Glomerular visceral epithelial cell (primary cell): ENCODE measurements around the gene TMPRSS3.

Experiments used
- DNase-seq: peaks from one replicate; pipeline ENCODE4 v3.0.0-alpha.2; 2016; ENCODE audit errors: extremely low spot score

TMPRSS3 gene

GRCh38 chr21:42407476-42407875 lies 11.6 kb upstream of the TMPRSS3 start:
- no peak for DNase-seq

DNA sequence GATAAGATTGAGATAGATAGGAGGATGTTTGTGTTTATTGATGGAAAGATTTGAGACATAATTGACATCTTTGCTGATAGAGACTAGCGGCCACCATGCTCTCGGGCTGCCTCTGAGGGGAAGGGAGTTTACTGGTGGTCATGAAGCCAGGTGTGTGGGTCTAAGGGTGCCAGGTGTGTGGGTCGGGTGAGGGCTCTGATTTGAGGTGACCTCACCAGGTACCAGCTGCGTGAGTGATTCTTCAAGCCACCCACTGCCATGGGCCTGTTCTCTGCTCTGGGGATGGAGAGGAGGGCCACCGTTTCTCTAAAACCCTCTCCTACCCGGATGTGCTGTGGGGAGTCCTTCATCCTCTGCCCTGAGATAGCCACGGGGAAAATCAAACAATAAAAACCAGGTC lies 11.0 kb upstream of the TMPRSS3 start:
- no peak for DNase-seq

DNA sequence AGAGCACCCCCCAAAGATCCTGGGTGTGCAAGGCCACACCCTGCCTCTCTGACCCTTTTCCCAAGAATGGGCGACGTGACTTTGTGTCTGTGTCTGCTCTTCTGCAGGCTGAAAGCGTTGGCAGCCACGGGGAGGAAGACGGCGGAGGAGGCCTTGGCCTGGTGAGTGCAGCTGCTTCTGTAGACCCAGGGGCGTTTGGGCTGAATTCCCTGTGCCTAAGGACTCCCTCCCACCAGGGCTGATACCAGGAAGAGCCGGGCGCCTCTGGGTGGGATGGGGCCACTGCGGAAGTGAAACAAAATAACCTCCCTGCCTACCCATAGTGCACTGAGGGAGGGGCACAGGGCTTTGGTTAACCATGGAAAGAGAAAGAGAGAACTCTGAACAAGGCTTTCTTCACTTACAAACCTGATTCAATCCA lies 10.4 kb upstream of the TMPRSS3 start:
- DNase-seq: no peak

- no peak for DNase-seq
Measured at GRCh38 chr21:42405064-42406013, 9.5 kb upstream of the TMPRSS3 start.

DNA sequence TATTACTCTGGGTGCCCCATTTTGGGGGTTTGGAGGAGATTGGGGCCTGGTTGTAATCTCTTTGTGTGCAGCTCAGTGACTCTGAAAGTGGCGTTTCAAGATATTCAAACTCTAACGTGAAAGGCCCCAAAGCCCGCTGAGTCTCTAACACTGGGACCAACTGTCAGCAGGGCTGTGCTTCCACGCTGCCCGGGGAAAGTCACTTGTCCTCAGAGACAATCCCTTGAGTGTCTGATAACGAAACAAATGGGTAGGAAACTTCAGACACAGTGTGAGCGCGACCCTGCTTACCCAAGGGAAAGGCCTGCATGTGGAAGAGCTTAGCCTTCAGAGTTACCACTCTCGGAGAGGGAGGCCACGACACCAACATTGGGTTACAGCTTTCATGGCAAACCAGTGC lies 8.7 kb upstream of the TMPRSS3 start:
- no peak for DNase-seq

DNA sequence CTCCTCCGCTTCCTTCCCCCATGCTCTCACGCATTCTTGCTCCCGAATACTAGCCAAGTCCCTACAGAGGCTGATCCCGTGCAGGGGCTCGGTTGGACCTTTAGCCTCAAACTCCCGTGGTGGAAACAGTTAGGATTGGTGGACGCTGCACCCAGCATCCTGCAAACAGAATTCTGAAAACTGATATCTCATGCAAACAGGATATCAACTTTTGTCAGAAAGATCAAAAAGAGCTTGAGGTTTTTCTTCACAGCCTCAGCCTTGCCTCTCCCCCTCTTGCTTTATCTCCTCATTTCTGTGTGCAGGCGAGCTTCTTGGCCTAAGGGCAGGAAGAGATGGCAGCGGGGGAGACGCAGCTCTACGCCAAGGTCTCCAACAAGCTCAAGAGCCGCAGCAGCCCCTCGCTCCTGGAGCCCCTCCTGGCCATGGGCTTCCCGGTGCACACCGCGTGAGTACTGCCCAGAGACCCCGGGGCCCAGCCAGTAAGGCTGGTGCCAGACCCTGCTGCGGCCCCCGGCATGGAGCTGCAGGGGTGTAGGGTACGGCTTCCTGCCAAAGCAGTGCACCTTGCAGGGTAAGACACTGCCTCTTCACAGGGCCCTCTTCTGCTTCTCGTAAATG lies 7.9 kb upstream of the TMPRSS3 start, which contains the start of gene UBASH3A:
Gene UBASH3A, plus strand, starts transcription at position 292 of the 621 bp plus-strand sequence. Its CDS starts 44 bp downstream, at position 336.
- DNase-seq: no peak

DNA sequence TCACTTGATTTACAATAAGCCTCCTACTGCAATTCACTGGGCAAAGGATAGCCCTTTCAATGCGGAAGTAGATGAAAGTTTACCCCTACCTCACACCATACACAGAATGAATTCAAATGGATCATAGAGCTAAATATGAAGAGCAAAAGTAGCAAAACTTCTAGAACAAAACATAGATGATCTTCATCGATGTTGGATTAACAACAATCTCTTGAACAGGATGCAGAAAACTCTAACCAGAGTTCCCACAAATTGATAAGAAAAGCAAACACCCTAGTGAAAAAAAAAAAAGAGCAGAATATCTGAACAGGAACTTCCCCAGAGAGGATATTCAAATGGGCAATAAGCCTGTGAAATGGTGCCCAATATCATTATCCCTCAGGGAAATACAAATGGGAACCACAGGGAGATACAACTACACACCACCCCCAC lies 6.0 kb upstream of the TMPRSS3 start:
- DNase-seq: no peak

- no peak for DNase-seq
Measured at GRCh38 chr21:42401154-42401553, 5.3 kb upstream of the TMPRSS3 start.

DNA sequence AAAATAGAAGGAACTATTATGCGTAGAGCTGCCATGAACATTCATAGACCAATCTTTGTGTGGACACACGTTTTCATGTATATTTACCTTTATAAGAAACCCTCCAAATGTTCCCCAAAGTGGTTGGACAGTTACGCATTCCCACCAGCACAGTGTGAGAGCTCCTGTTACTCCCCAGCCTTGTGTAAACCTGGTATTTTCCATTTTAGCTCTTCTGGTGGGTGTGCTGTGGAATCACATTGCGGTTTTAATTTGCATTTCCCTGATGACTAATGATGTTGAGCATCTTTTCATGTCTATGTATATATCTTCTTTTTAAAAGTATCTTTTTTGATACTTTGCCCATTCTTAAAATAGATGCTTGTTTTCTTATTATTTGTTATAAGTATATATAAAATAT lies 4.7 kb upstream of the TMPRSS3 start:
- DNase-seq: no peak

DNA sequence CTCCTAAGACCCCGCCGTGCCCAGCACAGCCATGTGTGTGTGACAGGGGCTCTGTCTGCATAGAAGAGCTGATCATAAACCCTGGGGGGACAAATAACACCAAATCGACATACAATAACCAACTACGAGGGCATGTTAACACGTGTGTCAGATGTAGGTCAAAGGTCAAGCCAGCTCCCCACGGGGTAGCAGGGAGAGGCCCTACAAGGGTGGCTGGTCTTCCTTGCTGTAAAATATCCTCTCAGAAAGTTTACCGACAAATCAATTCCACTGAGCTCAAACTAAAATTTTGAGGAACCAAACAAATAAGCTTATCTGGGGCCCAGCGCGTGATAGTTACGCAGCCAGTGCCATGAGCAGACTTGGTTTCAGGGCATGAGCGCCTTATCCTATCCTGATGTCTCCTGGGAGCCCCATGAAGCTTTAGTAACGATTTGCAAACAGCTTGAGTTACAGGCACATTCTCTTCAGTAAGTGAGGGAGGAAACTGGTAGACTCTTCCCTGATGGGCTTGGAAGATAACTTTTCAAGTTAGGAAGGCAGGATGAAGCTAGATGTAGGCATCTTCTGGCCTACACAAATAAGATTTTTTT lies 2.7 kb upstream of the TMPRSS3 start:
- no peak for DNase-seq

GRCh38 chr21:42397746-42398394 lies 2.0 kb upstream of the TMPRSS3 start:
- no peak for DNase-seq

GRCh38 chr21:42396799-42397745 lies 1.2 kb upstream of the TMPRSS3 start:
- no peak for DNase-seq

- no peak for DNase-seq
Measured at GRCh38 chr21:42395302-42395701, 550 bp downstream of the TMPRSS3 start.

DNA sequence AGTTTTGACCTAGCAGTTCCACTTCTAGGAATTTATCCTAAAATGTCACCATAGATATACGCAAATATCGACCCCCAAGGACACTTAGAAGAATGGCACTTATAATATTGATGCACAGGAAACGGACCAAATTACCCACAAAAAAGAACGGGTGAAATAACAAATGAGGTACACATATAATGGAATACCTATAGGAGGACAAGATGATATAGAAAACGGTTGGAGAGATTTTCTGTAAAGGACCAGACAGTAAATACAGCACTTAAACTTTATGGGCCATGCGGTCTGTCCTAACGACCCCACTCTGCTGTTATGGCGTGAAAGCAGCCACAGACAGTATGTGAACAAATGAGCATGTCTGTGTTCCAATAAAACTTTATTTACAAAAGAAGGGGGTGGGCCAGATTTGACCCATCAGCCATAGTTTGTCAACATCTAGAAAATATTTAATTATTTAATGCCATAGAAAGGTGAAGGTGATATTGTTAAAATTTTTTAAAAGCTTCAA lies 2.4 kb downstream of the TMPRSS3 start:
- DNase-seq: no peak

GRCh38 chr21:42392731-42393442 lies 3.0 kb downstream of the TMPRSS3 start:
- no peak for DNase-seq

GRCh38 chr21:42391297-42391696 lies 4.6 kb downstream of the TMPRSS3 start:
- DNase-seq: no peak

- DNase-seq: no peak
Measured at GRCh38 chr21:42390696-42391095, 5.2 kb downstream of the TMPRSS3 start.

- no peak for DNase-seq
Measured at GRCh38 chr21:42390193-42390592, 5.7 kb downstream of the TMPRSS3 start.

- DNase-seq: no peak
Measured at GRCh38 chr21:42389449-42389835, 6.4 kb downstream of the TMPRSS3 start.
